B cell (primary cell): ENCODE data around the gene PLRG1. TPM values are rescaled to one million over a fixed set of nuclear protein-coding genes. Genes with fewer than 3 reads are reported as not detected.
A peak's percentile ranks its signal among the peaks of the same experiment; 100 is the strongest.

ENCODE experiments used
- ATAC-seq: fragments of 200-7000 bp; cut with Tn5 transposase; one replicate; pipeline ENCODE4 v1.10.0; 2021; ENCODE audit warnings: low read depth, mild to moderate bottlenecking, moderate number of reproducible peaks, moderate library complexity
- CTCF ChIA-PET: fragments of 350-600 bp; sonication (Branson Sonifier 250); formaldehyde crosslinking; loops from one replicate; lab custom pipeline; 2021; ENCODE audit warnings: antibody characterized with exemption, inconsistent platforms; lab: Charles Lee
- POLR2A ChIA-PET: fragments of 350-600 bp; sonication (Branson Sonifier 250); formaldehyde crosslinking; loops from one replicate; lab custom pipeline; 2021; ENCODE audit warnings: antibody characterized with exemption; lab: Charles Lee
- DNase-seq: peaks from one replicate; pipeline ENCODE4 v3.0.0; 2013
- H2AFZ ChIP-seq: 2 replicates; pipeline ENCODE4 v1.6.1; 2012; ENCODE audit warnings: mild to moderate bottlenecking, low read depth, low read length; ENCODE audit not compliant: insufficient read depth, poor library complexity, severe bottlenecking
- H3K27ac ChIP-seq, 2 donors: 1 replicate in 1 of 2; 2 replicates in 1 of 2; pipeline ENCODE4 v1.5.1; 2012 to 2013; ENCODE audit warnings: low read length in 2 of 2, mild to moderate bottlenecking in 2 of 2, moderate library complexity in 1 of 2
- H3K27me3 ChIP-seq, 4 experiments: fragments of 200-600 bp in 1 of 4; sonication (generic) in 1 of 4; replicated peaks in 1 of 4; 1 replicate in 2 of 4; 2 replicates in 2 of 4; pipeline versions ENCODE4 v1.6.1 to v1.7.0; 2013 to 2016; ENCODE audit warnings: low read length in 3 of 4, mild to moderate bottlenecking in 2 of 4, mixed read lengths in 1 of 4, moderate library complexity in 1 of 4; ENCODE audit not compliant: insufficient read depth in 4 of 4, control insufficient read depth in 3 of 4; ENCODE audit errors: control extremely low read depth in 1 of 4
- H3K36me3 ChIP-seq, 2 experiments: replicated peaks in 1 of 2; 1 replicate in 1 of 2; 2 replicates in 1 of 2; pipeline versions ENCODE4 v1.6.1 to v1.7.1; 2013; ENCODE audit warnings: low read length in 1 of 2; ENCODE audit not compliant: insufficient read depth in 2 of 2, control insufficient read depth in 1 of 2; ENCODE audit errors: control extremely low read depth in 1 of 2, extremely low read depth in 1 of 2
- H3K4me1 ChIP-seq, 2 donors: fragments of 200-600 bp in 1 of 2; sonication (generic) in 1 of 2; 1 replicate in 1 of 2; 2 replicates in 1 of 2; pipeline versions ENCODE4 v1.5.1 to v1.6.1; 2013 to 2017; ENCODE audit warnings: low read length in 2 of 2; ENCODE audit not compliant: control insufficient read depth in 2 of 2, insufficient read depth in 2 of 2
- H3K4me2 ChIP-seq: replicated peaks from 2 replicates; pipeline ENCODE3; 2012; ENCODE audit warnings: mild to moderate bottlenecking, low read depth, low read length; ENCODE audit not compliant: poor library complexity, severe bottlenecking
- H3K4me3 ChIP-seq, 5 experiments: fragments of 200-600 bp in 1 of 5; sonication (generic) in 1 of 5; 1 replicate in 3 of 5; 2 replicates in 2 of 5; pipeline versions ENCODE4 v1.5.1 to v1.7.0; 2011 to 2016; ENCODE audit warnings: low read length in 4 of 5, mild to moderate bottlenecking in 4 of 5, low read depth in 2 of 5, control low read depth in 1 of 5, moderate library complexity in 1 of 5; ENCODE audit not compliant: insufficient read depth in 1 of 5; ENCODE audit errors: control extremely low read depth in 1 of 5, extremely low read depth in 1 of 5
- H3K79me2 ChIP-seq: fragments of 200-600 bp; sonication (generic); one replicate; pipeline ENCODE4 v1.6.0; 2016; ENCODE audit warnings: low read length; ENCODE audit not compliant: control insufficient read depth, insufficient read depth
- H3K9ac ChIP-seq: fragments of 200-600 bp; sonication (generic); 2 replicates; pipeline ENCODE4 v1.6.1; 2017; ENCODE audit warnings: mild to moderate bottlenecking, low read length, moderate library complexity
- H3K9me3 ChIP-seq, 3 donors: one replicate each; pipeline versions ENCODE4 v1.6.1 to v1.7.1; 2013; ENCODE audit warnings: low read length in 2 of 3; ENCODE audit not compliant: control insufficient read depth in 2 of 3, insufficient read depth in 1 of 3; ENCODE audit errors: control extremely low read depth in 1 of 3
- H4K20me1 ChIP-seq: 2 replicates; pipeline ENCODE4 v1.6.0; 2012; ENCODE audit warnings: mild to moderate bottlenecking, low read length; ENCODE audit not compliant: insufficient read depth, control insufficient read depth, poor library complexity, severe bottlenecking
- H3K27ac Mint-ChIP-seq: one replicate; pipeline ENCODE4 v1.8.0; 2021; ENCODE audit warnings: mixed read lengths
- H3K27me3 Mint-ChIP-seq: one replicate; pipeline ENCODE4 v1.8.0; 2021; ENCODE audit warnings: mixed read lengths
- H3K4me1 Mint-ChIP-seq: one replicate; pipeline ENCODE4 v1.8.0; 2021; ENCODE audit warnings: mixed read lengths
- H3K4me3 Mint-ChIP-seq: one replicate; pipeline ENCODE4 v1.8.0; 2021; ENCODE audit warnings: mixed read lengths
- H3K9me3 Mint-ChIP-seq: one replicate; pipeline ENCODE4 v1.8.0; 2022; ENCODE audit warnings: mixed read lengths; ENCODE audit not compliant: insufficient read depth
- EZH2 ChIP-seq: IDR thresholded peaks from 2 replicates; pipeline ENCODE4 v1.6.1; 2012; ENCODE audit warnings: borderline replicate concordance, low read depth, mild to moderate bottlenecking, moderate library complexity, low read length; ENCODE audit not compliant: insufficient read depth, poor library complexity, severe bottlenecking
- WGBS: methylation state at CpG from one replicate; pipeline ENCODE4 v1.1.5; 2013; ENCODE audit warnings: missing lambda C conversion rate; ENCODE audit not compliant: insufficient coverage; 5-methylcytosine and 5-hydroxymethylcytosine counted together
- intact Hi-C: fragments of 100-400 bp; cut with micrococcal nuclease; formaldehyde crosslinking; loops from one replicate; pipeline ENCODE4 v1.10.0; 2022
- polyA plus RNA-seq: library from polyadenylated mRNA; depleted of rRNA; stranded (reverse); fragments of >200 nt; gene quantifications from 2 replicates; pipeline ENCODE4 v1.2.3, GENCODE V29; 2012
- total RNA-seq, 2 donors: library from RNA; stranded (reverse); fragments of 120-200 nt in 1 of 2; gene quantifications; 1 replicate in 1 of 2; 2 replicates in 1 of 2; pipeline versions ENCODE4 v1.2.3 to v1.2.4, GENCODE V29; 2013 to 2022
- TF ChIP-seq, protein P1 (sequence below): fragments of 200-600 bp; IDR thresholded peaks from one replicate; pipeline ENCODE4 v1.8.0; 2022; ENCODE audit warnings: antibody characterized with exemption, mild to moderate bottlenecking

The PLRG1 gene
- total and polyA plus RNA-seq, 2 donors (not counting 1 experiment from before 2014, with no cell fraction given), result 41.8 to 79.0 TPM

DNA sequence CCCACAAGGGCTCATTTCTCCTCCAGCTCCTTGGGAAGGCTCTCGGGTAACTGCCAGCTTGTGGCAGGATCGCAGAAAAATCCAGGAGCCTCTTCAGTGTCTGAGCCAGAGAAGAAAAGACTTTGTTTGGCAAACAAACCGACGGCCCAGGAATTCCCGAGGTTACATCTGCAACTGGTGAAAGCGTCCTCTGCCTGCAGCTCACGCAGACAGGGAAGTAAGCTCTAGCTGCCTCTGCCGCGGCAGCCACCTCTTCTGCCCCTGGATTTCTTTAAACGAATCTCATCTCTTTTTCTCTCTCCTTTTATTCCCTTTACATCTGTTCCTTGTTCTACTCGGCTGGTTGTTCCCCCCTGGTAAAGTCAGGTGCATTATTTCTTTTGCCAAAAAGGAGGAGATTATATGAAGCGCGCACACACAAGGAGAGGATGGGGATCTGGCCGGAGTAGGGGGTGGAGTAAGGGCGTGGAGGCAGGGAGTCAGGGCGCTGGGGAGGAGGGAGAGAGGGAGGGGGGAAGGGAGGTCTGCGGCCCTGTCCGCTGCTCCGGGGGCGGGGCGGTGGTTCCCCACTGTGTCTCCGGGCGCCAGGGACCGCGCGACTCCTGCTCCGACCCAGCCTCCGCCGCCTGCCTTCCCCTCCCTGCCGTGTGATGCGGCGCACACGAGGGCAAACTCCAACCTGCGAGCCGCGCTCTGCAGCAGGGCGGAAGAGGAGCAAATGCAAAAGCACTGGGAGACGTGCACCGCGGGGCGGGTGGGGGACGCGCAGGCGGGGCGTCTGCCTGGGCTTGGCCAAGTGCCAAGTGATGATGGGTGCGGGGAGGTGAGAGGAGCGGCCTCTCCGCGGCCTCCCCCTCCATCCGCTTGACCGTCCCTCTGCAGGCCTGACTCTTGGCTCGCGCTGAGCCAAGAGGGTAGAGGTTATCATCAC is 58.6 kb downstream of the PLRG1 start, which contains the start of gene DCHS2:
TSS of gene DCHS2 (minus strand) at position 459 of the 931 bp plus-strand sequence. CDS start at position 15, 444 bp downstream.
- ATAC-seq (peak; percentile 50), DNase-seq (peak; percentile 54)
- Histone ChIP-seq H3K27ac (no peak within 1 kb of the TSS), H3K4me2 (peak within 1 kb of the TSS; percentile 83), H3K79me2 (no peaks in the 10 kb centered on the region), H3K9me3 (peaks cover 0 to 22% (median 0%) of the 10 kb centered on the region in 3 donors), H3K9ac (peak within 1 kb of the TSS; percentile 61), H3K27me3 (peaks cover 0 to 66% (median 30%) of the 10 kb centered on the region in 4 experiments), H2AFZ (peak within 1 kb of the TSS; percentile 70), H4K20me1 (no peaks in the 10 kb centered on the region), H3K4me1 (peaks cover 17 to 23% of the 10 kb centered on the region in 2 donors), H3K36me3 (no peaks in the 10 kb centered on the region), H3K4me3 (peak within 1 kb of the TSS; percentile 33 to 71 (median 61))
- ChIA-PET POLR2A (no interaction called here), CTCF (interaction anchor here (0.9 to 2.2 kb wide), 2 partner anchors 12 kb away, joined by 4 to 6 read pairs; no protein-coding TSS in a partner anchor)
- no peak for TF ChIP-seq EZH2
- TF ChIP-seq, protein P1, sequence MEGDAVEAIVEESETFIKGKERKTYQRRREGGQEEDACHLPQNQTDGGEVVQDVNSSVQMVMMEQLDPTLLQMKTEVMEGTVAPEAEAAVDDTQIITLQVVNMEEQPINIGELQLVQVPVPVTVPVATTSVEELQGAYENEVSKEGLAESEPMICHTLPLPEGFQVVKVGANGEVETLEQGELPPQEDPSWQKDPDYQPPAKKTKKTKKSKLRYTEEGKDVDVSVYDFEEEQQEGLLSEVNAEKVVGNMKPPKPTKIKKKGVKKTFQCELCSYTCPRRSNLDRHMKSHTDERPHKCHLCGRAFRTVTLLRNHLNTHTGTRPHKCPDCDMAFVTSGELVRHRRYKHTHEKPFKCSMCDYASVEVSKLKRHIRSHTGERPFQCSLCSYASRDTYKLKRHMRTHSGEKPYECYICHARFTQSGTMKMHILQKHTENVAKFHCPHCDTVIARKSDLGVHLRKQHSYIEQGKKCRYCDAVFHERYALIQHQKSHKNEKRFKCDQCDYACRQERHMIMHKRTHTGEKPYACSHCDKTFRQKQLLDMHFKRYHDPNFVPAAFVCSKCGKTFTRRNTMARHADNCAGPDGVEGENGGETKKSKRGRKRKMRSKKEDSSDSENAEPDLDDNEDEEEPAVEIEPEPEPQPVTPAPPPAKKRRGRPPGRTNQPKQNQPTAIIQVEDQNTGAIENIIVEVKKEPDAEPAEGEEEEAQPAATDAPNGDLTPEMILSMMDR, result no peak
- peaks cover 27% of the 10 kb centered on the region for H3K4me1 Mint-ChIP-seq
- no peaks in the 10 kb centered on the region for H3K9me3 Mint-ChIP-seq
- intact Hi-C loops, result loop anchor here (5.0 kb wide), 1 partner anchor 74 kb away; no protein-coding TSS in a partner anchor
- peak within 1 kb of the TSS; percentile 91 for H3K4me3 Mint-ChIP-seq
- H3K27ac Mint-ChIP-seq, result no peak within 1 kb of the TSS
- WGBS, result 1% methylated on average over 44 of the region's 53 CpGs
- peaks cover 67% of the 10 kb centered on the region for H3K27me3 Mint-ChIP-seq
